ENCODE measurements around the gene EBLN2.

Gene EBLN2

DNA sequence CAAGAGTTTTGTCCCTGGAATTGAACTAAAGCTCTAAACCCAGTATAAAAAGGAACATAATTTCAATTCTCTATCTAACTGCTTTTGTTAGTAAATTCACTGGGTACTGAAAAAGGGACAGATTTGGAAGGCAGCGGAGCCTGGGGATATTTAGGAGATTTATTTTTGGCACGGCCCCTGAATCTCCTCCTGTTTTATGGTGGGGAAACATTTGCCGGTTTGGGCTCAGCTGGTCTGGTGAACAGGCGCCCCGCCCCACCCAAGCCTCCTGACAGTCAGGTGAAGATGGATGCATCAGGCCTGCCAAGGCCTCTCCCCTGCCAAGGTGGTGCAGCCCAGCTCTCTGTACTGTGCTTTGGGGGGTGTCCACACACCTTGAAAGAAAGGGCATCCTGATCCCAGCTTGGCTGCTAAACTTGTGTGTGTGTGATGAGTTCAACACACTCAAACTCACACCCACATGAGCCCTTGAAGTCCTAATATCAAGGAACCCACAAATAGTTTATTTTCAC is 46.3 kb downstream of the EBLN2 start:
- no peaks in the 10 kb centered on the region for H3K79me2 ChIP-seq (ENCODE audit: insufficient read depth, low read length)
- H3K4me1 ChIP-seq (ENCODE audit: insufficient read depth, low read length, poor library complexity, severe bottlenecking), result no peaks in the 10 kb centered on the region
- H3F3A ChIP-seq (ENCODE audit: low read depth), result no peaks in the 10 kb centered on the region
- TF ChIP-seq, protein P1, sequence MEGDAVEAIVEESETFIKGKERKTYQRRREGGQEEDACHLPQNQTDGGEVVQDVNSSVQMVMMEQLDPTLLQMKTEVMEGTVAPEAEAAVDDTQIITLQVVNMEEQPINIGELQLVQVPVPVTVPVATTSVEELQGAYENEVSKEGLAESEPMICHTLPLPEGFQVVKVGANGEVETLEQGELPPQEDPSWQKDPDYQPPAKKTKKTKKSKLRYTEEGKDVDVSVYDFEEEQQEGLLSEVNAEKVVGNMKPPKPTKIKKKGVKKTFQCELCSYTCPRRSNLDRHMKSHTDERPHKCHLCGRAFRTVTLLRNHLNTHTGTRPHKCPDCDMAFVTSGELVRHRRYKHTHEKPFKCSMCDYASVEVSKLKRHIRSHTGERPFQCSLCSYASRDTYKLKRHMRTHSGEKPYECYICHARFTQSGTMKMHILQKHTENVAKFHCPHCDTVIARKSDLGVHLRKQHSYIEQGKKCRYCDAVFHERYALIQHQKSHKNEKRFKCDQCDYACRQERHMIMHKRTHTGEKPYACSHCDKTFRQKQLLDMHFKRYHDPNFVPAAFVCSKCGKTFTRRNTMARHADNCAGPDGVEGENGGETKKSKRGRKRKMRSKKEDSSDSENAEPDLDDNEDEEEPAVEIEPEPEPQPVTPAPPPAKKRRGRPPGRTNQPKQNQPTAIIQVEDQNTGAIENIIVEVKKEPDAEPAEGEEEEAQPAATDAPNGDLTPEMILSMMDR (conservative IDR thresholded peaks at IDR 0.05; ENCODE audit: low read length), result no peak
- TF ChIP-seq EZH2phosphoT487 (IDR thresholded peaks at IDR 0.05; ENCODE audit: borderline replicate concordance), result no peak
- no peaks in the 10 kb centered on the region for H3K36me3 ChIP-seq (ENCODE audit: insufficient read depth, low read length)
- no peaks in the 10 kb centered on the region for H3K9me3 ChIP-seq (ENCODE audit: insufficient read depth, low read depth, low read length)
- H3K27me3 ChIP-seq (ENCODE audit: insufficient read depth, low read length, poor library complexity, severe bottlenecking), result no peaks in the 10 kb centered on the region
- H4K20me1 ChIP-seq (ENCODE audit: insufficient read depth, low read length, poor library complexity, severe bottlenecking), result no peaks in the 10 kb centered on the region
- no peak overlapping the region for H3K9ac ChIP-seq (ENCODE audit: low read depth, low read length, poor library complexity, severe bottlenecking)
- H2AFZ ChIP-seq (ENCODE audit: low read length), result no peak overlapping the region
- no peaks in the 10 kb centered on the region for H3K9me2 ChIP-seq (replicated peaks; ENCODE audit: low read depth, low read length)
- H3K4me2 ChIP-seq (ENCODE audit: low read depth, low read length, poor library complexity, severe bottlenecking), result no peak overlapping the region
- H3K4me3 ChIP-seq (ENCODE audit: low read length, poor library complexity, severe bottlenecking), result no peak overlapping the region

DNA sequence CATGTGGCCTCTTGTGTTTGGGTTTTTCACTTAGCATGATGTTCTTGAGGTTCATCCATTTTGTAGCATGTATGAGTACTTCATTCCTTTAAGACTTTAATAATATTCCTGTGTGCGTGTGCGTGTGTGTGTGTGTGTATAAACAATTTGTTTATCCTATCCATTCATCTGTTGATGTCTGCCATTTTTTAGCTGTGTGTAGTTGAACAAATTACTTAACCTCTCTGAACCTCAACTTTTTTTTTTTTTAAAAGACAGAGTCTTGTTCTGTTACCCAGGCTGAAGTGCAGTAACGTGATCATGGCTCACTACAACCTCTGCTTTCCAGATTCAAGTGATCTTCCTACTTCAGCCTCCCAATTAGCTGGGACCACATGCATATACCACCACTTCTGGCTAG is 47.3 kb downstream of the EBLN2 start:
- TF ChIP-seq EZH2phosphoT487 (IDR thresholded peaks at IDR 0.05; ENCODE audit: borderline replicate concordance), result no peak
- TF ChIP-seq, protein P1 (conservative IDR thresholded peaks at IDR 0.05; ENCODE audit: low read length), result no peak
- Histone ChIP-seq H3K27me3 (ENCODE audit: insufficient read depth, low read length, poor library complexity, severe bottlenecking) (no peaks in the 10 kb centered on the region), H2AFZ (ENCODE audit: low read length) (no peak overlapping the region), H3K79me2 (ENCODE audit: insufficient read depth, low read length) (no peaks in the 10 kb centered on the region), H4K20me1 (ENCODE audit: insufficient read depth, low read length, poor library complexity, severe bottlenecking) (no peaks in the 10 kb centered on the region), H3K9ac (ENCODE audit: low read depth, low read length, poor library complexity, severe bottlenecking) (no peak overlapping the region), H3K9me3 (ENCODE audit: insufficient read depth, low read depth, low read length) (no peaks in the 10 kb centered on the region), H3K4me1 (ENCODE audit: insufficient read depth, low read length, poor library complexity, severe bottlenecking) (no peaks in the 10 kb centered on the region), H3F3A (ENCODE audit: low read depth) (no peaks in the 10 kb centered on the region), H3K36me3 (ENCODE audit: insufficient read depth, low read length) (no peaks in the 10 kb centered on the region), H3K4me3 (ENCODE audit: low read length, poor library complexity, severe bottlenecking) (no peak overlapping the region), H3K9me2 (replicated peaks; ENCODE audit: low read depth, low read length) (no peaks in the 10 kb centered on the region), H3K4me2 (ENCODE audit: low read depth, low read length, poor library complexity, severe bottlenecking) (no peak overlapping the region)

DNA sequence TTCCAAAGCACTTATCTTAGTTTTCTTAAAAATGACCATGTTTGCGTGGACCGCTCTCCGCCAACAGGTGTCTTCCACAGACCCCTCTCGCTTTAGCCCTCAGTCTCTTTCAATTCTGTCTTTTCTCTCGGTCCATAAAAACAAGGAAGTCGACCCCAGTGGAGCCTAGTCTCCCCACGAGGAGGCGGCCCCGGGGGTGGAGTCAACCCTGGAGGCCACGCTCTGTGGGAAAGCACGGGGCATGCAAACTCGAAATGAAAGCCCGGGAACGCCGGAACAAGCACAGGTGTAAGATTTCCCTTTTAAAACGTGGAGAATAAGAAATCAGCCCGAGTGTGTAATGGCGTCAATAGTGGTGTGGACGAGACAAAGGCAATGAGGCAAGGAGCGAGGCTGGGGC is 49.1 kb downstream of the EBLN2 start:
- no peak for TF ChIP-seq EZH2phosphoT487 (IDR thresholded peaks at IDR 0.05; ENCODE audit: borderline replicate concordance)
- TF ChIP-seq, protein P1 (conservative IDR thresholded peaks at IDR 0.05; ENCODE audit: low read length), result no peak
- H3K4me2 ChIP-seq (ENCODE audit: low read depth, low read length, poor library complexity, severe bottlenecking), result no peak overlapping the region
- H3K79me2 ChIP-seq (ENCODE audit: insufficient read depth, low read length), result no peaks in the 10 kb centered on the region
- H3K9me2 ChIP-seq (replicated peaks; ENCODE audit: low read depth, low read length), result no peaks in the 10 kb centered on the region
- peaks cover 11% of the 10 kb centered on the region for H3K27me3 ChIP-seq (ENCODE audit: insufficient read depth, low read length, poor library complexity, severe bottlenecking)
- no peaks in the 10 kb centered on the region for H4K20me1 ChIP-seq (ENCODE audit: insufficient read depth, low read length, poor library complexity, severe bottlenecking)
- H2AFZ ChIP-seq (ENCODE audit: low read length), result no peak overlapping the region
- no peak overlapping the region for H3K9ac ChIP-seq (ENCODE audit: low read depth, low read length, poor library complexity, severe bottlenecking)
- H3F3A ChIP-seq (ENCODE audit: low read depth), result no peaks in the 10 kb centered on the region
- H3K4me1 ChIP-seq (ENCODE audit: insufficient read depth, low read length, poor library complexity, severe bottlenecking), result no peaks in the 10 kb centered on the region
- H3K4me3 ChIP-seq (ENCODE audit: low read length, poor library complexity, severe bottlenecking), result no peak overlapping the region
- no peaks in the 10 kb centered on the region for H3K9me3 ChIP-seq (ENCODE audit: insufficient read depth, low read depth, low read length)
- H3K36me3 ChIP-seq (ENCODE audit: insufficient read depth, low read length), result no peaks in the 10 kb centered on the region

Measured in Loucy (cell line).